HG03354 (cell line): Measurements from ENCODE around the gene NGFR.
"Not testable (repeated sequence)": the region's sequence is repeated elsewhere in the genome, so short reads cannot be mapped to it uniquely, and the experiment has no call there.

Source experiments
- ATAC-seq: cut with Tn5 transposase; IDR thresholded peaks from one replicate; pipeline ENCODE4 v1.9.1; 2021; ENCODE audit warnings: mild to moderate bottlenecking; ENCODE audit not compliant: unreplicated experiment, poor library complexity, severe bottlenecking

NGFR gene

DNA sequence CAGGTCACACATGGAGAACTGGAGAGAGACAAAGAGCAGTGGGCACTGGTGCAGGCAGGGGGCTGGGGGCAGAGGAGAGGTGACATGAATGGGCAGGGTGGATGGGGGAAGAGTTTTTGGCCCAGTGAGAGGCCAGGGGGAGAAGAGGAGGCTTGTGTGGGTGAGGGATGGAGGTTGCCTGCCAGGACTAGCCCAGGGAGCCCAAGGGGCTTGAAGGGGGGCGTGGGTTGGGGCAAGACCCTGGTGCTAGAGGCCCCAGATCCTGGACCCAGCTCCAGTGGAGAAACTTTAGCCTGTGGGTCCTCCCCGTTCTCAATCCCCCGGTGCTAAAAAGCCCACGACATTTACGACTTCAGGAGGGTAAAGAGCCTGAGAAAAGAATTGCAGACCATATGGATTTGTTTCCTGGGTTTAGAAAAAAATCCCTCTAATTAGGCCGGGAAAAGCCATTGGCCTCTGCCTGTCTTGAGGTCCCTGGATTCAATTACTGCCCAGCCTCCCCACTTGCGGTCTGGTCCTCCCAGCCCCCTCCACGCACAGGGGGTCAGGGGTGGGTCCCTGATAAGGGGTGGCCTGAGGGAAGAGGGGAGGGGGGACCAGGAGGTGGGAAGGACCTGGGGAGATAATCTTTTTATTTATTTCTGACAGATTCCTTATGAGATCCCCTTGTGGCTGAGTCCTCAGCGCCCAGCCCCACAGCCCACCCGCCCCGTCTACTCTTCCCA lies 33.0 kb downstream of the NGFR start:
- ATAC-seq: no peak

- no peak for ATAC-seq
These were observed 33.9 kb downstream of the NGFR start for GRCh38 chr17:49528966-49529365.

GRCh38 chr17:49530118-49530517 lies 35.0 kb downstream of the NGFR start:
- ATAC-seq: no peak

DNA sequence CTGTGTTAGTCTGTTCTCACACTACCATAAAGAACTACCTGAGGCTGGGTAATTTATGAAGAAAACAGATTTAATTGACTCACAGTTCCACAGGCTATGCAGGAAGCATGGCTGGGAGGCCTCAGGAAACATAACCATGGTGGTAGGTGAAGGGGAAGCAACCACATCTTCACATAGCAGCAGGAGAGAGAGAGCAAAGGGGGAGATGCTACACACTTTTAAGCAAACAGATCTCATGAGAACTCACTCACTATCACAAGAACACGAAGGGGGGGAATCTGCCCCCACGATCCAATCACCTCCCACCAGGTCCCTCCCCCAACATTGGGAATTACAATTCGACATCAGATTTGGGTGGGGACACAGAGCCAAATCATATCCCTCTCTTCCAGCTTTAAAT lies 48.8 kb downstream of the NGFR start:
- no peak for ATAC-seq

GRCh38 chr17:49545007-49545660 lies 50.0 kb downstream of the NGFR start:
- ATAC-seq: no peak

DNA sequence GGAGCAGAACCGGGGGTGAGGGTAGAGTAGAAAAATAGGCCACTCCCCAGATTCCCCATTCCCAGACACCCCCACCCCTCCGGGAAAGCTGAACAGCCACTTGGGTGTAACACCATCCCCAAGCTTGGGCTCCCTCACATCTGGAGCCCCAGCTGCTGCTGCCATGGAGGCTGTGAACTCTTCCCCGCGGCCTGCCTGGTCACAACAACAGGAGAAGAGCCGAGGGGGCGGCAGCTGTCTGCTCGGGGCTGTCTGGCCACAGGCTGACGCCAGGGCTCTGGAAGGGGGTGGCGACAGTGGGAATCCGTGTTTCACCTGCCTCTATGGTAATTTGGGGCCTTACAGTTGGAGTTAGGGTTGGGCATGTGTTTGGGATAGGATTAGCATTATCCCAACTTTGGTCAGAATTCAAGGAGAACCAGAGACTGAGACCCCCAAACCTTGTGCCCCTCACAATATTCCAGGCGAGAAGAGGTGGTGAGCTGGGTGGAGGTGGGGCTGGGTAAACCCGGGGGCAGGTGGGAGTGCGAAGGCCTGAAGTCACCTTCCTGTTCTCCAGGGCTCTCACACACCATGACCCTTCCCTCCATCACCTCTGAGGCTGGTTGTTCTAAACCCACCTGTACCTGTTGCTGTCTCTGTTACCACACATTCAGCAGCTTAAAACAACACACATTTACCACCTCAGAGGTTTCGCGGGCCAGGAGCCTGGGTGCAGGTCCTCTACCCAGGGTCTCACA lies 50.9 kb downstream of the NGFR start:
- ATAC-seq: no peak

DNA sequence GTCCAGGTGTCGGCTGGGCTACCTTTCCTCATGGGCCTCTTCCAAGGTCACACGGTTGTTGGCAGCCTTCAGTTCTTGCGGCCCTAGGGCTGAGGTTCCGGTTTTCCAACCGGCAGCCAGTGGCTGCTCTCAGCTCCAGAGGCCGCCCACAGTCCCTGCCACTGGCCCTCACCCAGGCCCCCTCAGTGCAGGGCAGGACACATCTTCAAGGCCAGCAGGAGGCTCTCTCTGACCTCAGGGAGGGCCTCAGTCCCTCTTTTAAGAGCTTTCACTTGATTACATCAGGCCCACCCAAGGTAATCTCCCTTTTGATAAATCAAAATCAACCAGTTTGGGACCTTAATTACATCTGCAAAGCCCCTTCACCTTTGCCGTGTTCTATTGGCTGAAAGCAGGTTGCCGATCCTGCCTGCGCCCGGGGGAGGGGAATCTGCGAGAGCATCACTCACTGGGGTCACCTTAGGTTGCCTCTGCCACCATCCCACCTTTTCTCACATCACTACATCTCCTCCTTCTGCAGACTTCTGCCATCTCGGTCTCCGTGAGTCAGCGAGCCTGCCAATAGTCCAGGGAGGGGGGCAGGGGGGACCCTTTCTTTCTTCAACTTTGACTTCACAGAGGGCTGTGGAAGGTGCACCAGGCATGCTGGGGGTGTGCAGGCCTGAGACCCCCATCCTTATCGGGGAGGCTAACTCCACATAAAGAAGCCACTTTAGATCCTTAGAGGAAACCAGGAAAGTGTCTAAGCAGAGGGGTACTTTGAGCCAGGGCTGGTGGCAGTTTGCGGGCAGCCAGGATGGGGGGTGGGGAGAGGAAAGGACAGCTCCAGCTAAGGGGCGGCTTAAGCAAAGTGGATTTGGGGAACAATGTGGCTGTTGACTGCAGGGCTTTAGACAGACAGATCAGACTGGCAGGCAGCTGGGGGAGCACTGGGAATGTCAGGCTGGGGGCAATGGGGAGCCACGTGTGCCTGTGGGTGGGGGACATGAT lies 51.7 kb downstream of the NGFR start:
- ATAC-seq: no peak

DNA sequence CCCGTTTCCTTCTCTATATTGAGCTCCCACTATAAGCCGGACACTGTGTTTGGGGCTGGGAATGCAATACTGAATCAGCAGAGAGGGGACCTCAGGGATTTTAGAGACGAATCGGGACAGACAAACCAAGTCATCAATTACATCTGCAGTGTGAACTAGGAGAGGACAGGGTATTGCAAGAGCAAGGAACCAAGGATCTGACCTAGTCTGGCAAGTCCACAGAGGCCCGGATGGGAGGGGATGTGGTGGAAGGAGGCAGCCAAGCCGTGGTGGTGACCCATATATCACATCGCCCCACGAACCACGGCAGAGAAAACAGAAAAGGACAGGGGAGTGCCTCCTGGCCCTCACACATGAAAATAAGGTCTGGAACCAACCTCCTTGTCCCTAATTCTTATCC lies 52.5 kb downstream of the NGFR start:
- ATAC-seq: no peak

DNA sequence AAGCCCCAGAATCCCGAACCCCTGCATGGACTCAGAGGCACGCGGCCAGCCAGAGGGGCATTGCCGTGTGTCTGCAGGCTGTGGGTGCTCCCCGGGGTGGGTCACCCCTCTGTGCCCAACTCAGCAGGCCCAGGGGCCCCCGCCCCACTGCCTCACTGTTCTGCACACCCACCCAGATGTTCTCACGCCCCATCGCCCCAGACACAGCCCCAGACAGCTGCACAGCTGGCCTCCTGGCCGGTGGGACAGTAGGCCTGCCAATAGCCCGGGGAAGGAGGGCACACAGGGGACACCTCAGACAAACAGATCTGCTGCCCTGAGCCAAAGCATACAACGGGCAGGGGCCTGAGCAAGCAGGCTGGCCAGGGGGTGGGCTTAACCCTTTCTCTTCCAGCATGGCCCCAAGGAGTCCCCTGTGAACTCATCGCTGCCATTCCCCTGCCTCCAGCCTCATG lies 53.0 kb downstream of the NGFR start:
- ATAC-seq: no peak

GRCh38 chr17:49548506-49549310 lies 53.6 kb downstream of the NGFR start:
- no peak for ATAC-seq

DNA sequence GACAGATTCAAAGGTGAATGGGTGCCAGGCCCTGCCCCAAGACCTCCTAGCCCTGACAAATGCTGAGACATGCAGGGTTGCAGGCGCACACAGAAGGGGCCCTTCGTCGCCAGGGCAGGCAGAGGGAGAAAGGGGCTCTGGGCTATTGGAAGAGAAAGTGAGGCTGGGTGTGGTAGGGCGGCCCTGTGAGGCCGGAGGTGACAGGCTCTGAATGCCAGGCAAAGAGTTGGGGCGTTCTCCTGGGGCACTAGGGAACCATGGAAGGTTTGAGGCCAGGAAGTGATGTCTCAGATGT lies 54.2 kb downstream of the NGFR start:
- ATAC-seq: no peak

- ATAC-seq: no peak
These were observed 54.9 kb downstream of the NGFR start for GRCh38 chr17:49549691-49550678.

GRCh38 chr17:49550764-49551163 lies 55.7 kb downstream of the NGFR start:
- ATAC-seq: not testable (repeated sequence)

GRCh38 chr17:49551221-49552069 lies 56.4 kb downstream of the NGFR start:
- no peak for ATAC-seq

DNA sequence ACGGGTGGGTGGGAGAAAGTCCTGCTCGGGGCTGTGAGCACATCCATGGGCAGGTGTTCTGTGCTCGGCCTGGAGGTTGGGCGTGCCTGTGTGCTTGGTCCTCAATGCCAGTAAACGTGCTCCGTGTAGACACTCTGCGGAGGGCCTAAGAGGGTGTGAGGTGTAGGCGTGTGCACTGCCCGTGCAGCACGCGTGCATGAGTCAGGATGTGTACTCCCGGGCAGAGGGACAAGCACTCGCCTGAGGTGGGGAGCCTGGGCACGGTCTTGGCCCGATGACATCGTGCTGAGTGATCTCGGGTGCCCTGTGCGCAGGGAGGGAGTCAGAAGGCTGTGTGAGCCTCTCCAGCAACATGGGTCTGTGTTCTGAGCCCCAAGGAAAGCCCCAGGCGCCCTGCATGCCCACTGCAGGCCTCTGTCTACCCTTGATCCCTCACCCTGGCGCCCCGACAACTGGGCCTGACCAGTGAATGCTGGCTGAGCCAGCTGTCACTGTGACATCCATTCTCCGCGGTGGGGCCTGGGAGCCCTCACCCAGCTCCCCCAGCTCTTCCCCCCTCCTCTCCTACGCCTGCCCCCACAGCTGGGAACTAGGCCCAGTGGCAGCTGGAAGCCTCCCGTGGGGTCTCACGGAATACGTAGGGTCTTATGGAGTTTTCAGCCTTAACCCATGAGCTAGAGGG lies 57.1 kb downstream of the NGFR start:
- no peak for ATAC-seq

DNA sequence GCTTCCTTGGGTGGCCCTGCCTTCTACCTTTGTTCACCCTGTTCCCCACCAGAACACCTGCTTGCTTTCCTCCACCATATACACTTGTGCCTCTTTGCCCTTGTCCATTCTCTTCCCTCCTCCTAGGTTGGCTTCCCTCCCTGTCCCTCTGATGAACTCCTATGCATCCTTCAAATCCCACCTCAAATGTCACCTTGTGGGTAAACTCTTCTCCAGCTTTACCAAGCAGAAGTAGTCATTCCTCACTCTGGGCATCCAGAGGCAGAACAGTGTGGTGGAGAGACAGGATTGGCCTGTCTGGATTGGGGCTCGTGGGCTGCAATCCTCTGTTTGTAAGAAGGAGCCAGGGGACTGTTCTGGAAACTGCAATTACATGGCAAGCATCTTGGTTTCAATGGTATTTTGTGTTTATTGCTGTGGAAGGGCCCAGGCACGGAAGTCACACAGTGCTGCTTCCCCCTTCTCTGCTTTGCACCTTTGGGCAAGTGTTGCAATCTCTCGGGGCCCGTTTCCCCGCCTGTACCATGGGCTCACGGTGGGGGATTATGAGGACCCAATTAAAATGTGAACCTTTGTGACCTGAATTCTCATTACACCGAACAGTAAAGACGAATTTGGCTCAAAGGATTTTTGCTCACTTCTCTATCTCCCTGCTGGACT lies 58.7 kb downstream of the NGFR start:
- ATAC-seq: no peak
